Stimulated activated CD4-positive, alpha-beta T cell treated with anti-CD3 and anti-CD28 coated beads, Interleukin-15, amount 100 ng/mL, for 1 hour (primary cell): ENCODE data around the gene RAB6A.
"Not testable (repeated sequence)": the region's sequence is repeated elsewhere in the genome, so short reads cannot be mapped to it uniquely, and the experiment has no call there.

ENCODE experiments used
- DNase-seq, 2 donors: peaks; one replicate each; pipeline ENCODE4 v3.0.0-alpha.2; 2020; ENCODE audit warnings: low read depth in 1 of 2, low spot score in 1 of 2

RAB6A gene

GRCh38 chr11:73760679-73761402, at the start of gene RAB6A:
RAB6A (minus strand) TSS chr11:73761074; CDS start chr11:73760635, 439 bp downstream.
- DNase-seq, result peak; percentile 97 to 98

DNA sequence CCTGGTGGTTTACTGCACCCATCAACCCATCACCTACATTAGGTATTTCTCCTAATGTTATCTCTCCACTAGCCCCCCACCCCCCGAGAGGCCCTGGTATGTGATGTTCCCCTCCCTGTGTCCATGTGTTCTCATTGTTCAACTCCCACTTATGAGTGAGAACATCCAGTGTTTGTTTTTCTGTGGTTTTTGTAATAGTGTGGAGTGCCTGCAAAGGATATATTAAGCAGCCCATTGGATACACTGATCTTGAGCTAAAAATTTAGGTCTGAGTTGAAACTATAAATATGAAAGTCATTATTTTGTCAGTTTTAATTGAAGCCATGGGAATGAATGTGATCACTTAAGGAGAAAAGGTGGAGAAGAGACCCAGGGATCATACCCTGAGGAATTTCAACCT, 49.8 kb upstream of the RAB6A start:
- DNase-seq, result no peak

GRCh38 chr11:73808052-73808451, 47.2 kb upstream of the RAB6A start:
- DNase-seq, result no peak

DNA sequence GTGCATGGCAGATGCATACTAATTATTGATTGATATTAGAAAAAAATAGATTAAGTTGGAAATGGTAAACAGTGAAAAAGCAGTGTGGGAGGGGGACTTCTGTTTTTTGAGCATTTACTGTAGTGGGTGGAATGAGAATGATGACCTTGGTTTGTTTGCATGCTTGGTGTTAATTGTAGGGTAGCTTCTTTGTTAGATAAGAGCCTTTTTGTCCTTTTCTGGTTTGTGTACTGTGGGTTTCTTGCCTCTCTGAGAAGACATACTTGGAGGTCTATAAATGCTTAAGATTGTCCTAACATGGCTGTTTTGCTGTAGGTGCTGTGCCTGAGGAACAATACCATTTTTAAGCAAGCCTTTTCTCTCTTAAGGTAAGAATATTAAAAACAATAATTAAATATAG, 43.8 kb upstream of the RAB6A start:
- DNase-seq, result no peak

GRCh38 chr11:73801136-73801535, 40.3 kb upstream of the RAB6A start:
- DNase-seq, result no peak

DNA sequence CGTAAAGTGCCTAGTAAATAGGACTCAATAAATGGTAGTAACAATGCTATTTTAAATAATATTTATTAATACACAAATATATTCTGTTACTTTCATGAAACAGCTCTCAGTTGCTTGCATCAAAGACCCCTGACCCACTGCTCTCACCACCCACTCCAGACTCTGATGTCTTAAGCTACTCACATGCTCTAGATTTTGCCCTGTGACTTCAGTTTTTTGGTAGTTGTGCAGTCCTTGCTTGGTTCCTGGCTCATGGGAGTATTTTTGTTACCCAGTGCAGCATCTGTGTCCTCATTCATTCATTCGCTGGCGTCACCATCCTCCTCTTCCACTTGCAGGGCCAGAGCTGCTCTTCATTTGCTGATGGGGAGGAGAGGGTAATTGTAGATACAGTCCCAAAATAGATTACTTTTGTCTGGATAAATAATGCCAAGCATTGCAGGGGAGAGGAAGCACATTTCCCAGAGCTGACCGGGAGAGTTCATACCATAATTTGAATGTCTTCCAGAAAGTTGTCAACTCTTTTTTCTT, 39.5 kb upstream of the RAB6A start:
- DNase-seq, result no peak

GRCh38 chr11:73797457-73797856, 36.6 kb upstream of the RAB6A start:
- DNase-seq, result no peak

- DNase-seq, result no peak
Observed at GRCh38 chr11:73795925-73796632, 35.2 kb upstream of the RAB6A start.

GRCh38 chr11:73792584-73792983, 31.7 kb upstream of the RAB6A start:
- no peak for DNase-seq

DNA sequence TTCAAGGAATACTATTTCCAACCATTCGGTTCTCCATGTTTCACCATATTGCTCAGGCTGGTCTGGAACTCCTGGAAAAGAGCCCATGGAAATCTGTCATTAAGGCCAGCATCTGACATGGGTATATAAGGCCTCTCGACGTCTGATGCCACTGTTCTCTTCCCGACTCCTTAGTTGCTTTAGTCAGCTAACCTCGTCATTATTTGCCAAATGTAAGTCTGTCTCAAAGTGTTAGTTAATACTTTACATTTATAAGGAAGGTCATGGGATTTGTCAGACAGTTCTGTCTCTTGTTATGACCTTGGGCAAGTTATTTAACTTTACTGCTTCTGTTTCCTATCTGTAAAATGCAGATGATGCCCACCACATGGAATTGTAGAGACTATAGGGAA, 28.4 kb upstream of the RAB6A start:
- DNase-seq, result no peak

- DNase-seq, result peak; percentile 70 to 81
Observed at GRCh38 chr11:73787643-73788558, 27.0 kb upstream of the RAB6A start, which contains the start of gene MRPL48. MRPL48 (plus strand) TSS chr11:73787874; CDS start chr11:73787972, 98 bp downstream.

GRCh38 chr11:73787051-73787642, 26.3 kb upstream of the RAB6A start:
- DNase-seq, result no peak

DNA sequence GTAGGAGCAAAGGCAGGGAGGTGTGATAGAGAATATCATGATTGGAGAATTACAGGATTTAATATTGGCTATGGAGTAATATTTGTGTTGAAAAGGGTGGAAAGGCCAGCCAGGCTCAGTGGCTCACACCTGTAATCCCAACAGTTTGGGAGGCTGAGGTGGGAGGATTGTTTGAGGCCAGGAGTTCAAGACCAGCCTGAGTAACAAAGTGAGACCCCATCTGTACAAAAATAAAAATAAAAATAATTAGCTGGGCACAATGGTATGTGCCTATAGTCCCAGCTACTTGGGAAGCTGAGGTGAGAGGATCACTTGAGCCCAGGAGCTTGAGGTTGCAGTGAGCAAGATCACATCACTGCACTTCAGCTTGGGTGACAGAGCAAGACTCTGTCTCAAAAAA, 24.6 kb upstream of the RAB6A start:
- not testable (repeated sequence) for DNase-seq

DNA sequence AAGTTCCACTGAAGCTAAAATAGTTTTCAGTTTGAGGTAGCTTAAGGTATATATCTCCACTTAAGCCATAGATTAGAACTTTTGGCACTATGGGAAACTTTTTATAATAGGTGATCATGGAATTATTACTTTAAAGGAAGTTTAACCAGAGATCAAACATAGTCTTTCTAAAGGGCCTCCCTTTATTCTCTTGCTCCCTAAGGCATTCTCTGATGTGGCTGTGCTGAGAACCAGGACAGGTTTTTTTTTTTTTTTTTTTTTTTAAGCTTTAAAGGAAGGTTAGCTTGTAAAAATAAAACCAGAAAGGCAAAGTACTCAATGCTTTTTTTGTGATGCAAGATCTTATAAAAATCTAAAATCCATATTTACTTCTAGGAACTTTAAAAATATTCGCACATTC, 23.9 kb upstream of the RAB6A start:
- DNase-seq, result no peak

- no peak for DNase-seq
Observed at GRCh38 chr11:73784080-73784634, 23.3 kb upstream of the RAB6A start.

GRCh38 chr11:73783483-73784020, 22.7 kb upstream of the RAB6A start:
- DNase-seq, result no peak

GRCh38 chr11:73781303-73781702, 20.4 kb upstream of the RAB6A start:
- DNase-seq, result no peak

DNA sequence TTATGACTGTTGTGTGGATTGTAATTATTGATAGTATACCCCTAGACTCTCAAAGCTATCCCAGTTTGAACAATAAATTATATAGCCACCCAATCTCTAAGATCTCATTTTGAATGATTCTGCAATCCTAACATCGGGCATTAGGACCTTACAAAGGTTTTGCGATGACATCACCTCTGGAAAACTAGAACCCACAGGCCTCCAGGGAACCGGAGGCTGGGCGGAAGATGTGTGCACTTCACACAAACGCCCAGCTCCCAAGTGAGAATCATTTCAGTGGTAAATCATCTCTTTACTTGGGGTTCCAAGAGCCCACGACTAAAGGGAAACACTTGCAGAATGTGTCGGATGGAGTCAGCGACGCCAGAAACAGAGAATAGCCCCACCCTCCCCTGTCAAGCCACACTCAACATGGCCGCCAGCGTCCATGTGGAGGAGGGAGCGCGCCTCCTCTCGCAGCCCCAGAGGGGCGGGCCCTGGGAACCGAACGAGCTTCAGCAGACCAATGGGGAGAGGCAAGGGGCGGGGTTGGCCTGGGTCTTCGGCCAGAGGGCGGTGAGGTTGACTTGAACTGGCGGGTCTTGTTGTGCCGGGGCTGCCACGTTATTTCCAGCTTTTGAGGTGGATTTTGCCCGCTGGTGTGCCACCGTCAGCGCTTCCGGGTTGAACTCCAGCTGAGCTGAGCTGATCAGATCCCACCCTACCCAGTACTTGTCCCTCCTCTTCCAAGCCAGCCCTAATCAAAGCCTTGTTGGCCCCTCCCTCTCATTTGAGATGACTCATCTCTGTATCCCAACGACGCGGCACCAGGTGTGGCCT, 18.4 kb upstream of the RAB6A start:
- peak; percentile 94 to 96 for DNase-seq

DNA sequence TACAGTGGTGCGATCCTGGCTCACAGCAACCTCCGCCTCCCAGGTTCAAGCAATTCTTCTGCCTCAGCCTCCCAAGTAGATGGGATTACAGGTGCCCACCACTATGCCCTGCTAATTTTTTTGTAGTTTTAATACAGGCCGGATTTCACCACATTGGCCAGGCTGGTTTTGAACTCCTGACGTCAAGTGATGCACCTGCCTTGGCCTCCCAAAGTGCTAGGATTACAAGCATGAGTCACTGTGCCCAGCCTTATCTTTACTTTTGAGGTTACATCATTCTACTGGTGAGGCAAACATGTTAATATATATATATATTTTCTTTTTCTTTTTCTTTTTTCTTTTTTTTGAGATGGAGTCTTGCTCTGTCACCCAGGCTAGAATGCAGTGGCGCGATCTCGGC, 9.9 kb upstream of the RAB6A start:
- DNase-seq, result not testable (repeated sequence)
